PC-9 (cell line): ENCODE data around the gene CAPN11. TPM values are rescaled to one million over a fixed set of nuclear protein-coding genes. Genes with fewer than 3 reads are reported as not detected.

Experiments
- BruUV-seq: library from RNA; stranded (reverse); fragments of 400-500 nt; replicated peaks from 2 replicates; lab custom pipeline; 2021; lab: Mats Ljungman, UMichigan
- CTCF ChIA-PET: fragments of 300-600 bp; sonication (Branson Sonifier 250); formaldehyde crosslinking; loops from one replicate; lab custom pipeline; 2022; ENCODE audit warnings: antibody characterized with exemption; lab: Charles Lee
- POLR2A ChIA-PET: fragments of 300-600 bp; sonication (Branson Sonifier 250); formaldehyde crosslinking; loops from one replicate; lab custom pipeline; 2022; ENCODE audit warnings: antibody characterized with exemption; ENCODE audit not compliant: unreplicated experiment; lab: Charles Lee
- DNase-seq, 2 experiments: peaks; one replicate each; pipeline versions ENCODE4 v3.0.0 to v3.0.0-alpha.2; 2015 to 2022; ENCODE audit warnings: mixed read lengths in 1 of 2
- H2AFZ ChIP-seq: fragments of 200-600 bp; sonication (generic); 2 replicates; pipeline ENCODE4 v1.8.1; 2017; ENCODE audit warnings: antibody characterized with exemption
- H3F3A ChIP-seq: fragments of 200-600 bp; sonication (generic); 2 replicates; pipeline ENCODE4 v1.8.1; 2017; ENCODE audit warnings: antibody characterized with exemption, mild to moderate bottlenecking, low read depth; ENCODE audit not compliant: insufficient read depth
- H3K27ac ChIP-seq: fragments of 200-600 bp; sonication (generic); 2 replicates; pipeline ENCODE4 v1.6.1; 2016; ENCODE audit warnings: mixed run types
- H3K27me3 ChIP-seq: fragments of 200-600 bp; sonication (generic); 2 replicates; pipeline ENCODE4 v1.6.1; 2016; ENCODE audit warnings: low read depth, mixed run types; ENCODE audit not compliant: insufficient read depth
- H3K36me3 ChIP-seq: fragments of 200-600 bp; sonication (generic); 2 replicates; pipeline ENCODE4 v1.6.1; 2016; ENCODE audit warnings: low read depth, mixed run types
- H3K4me1 ChIP-seq: fragments of 200-600 bp; sonication (generic); replicated peaks from 2 replicates; pipeline ENCODE4 v1.6.1; 2016; ENCODE audit warnings: mixed run types; ENCODE audit not compliant: insufficient read depth
- H3K4me2 ChIP-seq: fragments of 200-600 bp; sonication (generic); 2 replicates; pipeline ENCODE4 v1.6.1; 2017; ENCODE audit warnings: mixed run types
- H3K4me3 ChIP-seq: fragments of 200-600 bp; sonication (generic); 2 replicates; pipeline ENCODE4 v1.6.1; 2016; ENCODE audit warnings: mixed run types
- H3K79me2 ChIP-seq: fragments of 200-600 bp; sonication (generic); 2 replicates; pipeline ENCODE4 v1.6.1; 2017; ENCODE audit warnings: low read depth, mixed run types
- H3K9me2 ChIP-seq: fragments of 200-600 bp; sonication (generic); 2 replicates; pipeline ENCODE4 v1.8.1; 2017; ENCODE audit warnings: mild to moderate bottlenecking; ENCODE audit not compliant: insufficient read depth
- H3K9me3 ChIP-seq: fragments of 200-600 bp; sonication (generic); 2 replicates; pipeline ENCODE4 v1.8.1; 2016; ENCODE audit warnings: low read depth; ENCODE audit not compliant: insufficient read depth
- H4K20me1 ChIP-seq: fragments of 200-600 bp; sonication (generic); 2 replicates; pipeline ENCODE4 v1.8.1; 2017; ENCODE audit not compliant: insufficient read depth
- EZH2 ChIP-seq: fragments of 200-600 bp; sonication (generic); IDR thresholded peaks from 2 replicates; pipeline ENCODE4 v1.8.0; 2017; ENCODE audit warnings: antibody characterized with exemption, low read depth
- intact Hi-C: fragments of 100-400 bp; cut with micrococcal nuclease; formaldehyde crosslinking; loops from one replicate; pipeline ENCODE4 v1.10.0; 2022; ENCODE audit not compliant: unreplicated experiment
- total RNA-seq: library from RNA; stranded (reverse); gene quantifications from 2 replicates; pipeline ENCODE4 v1.2.3, GENCODE V29; 2021
- TF ChIP-seq, protein P1 (sequence below): fragments of 200-600 bp; sonication (generic); conservative IDR thresholded peaks from 2 replicates; pipeline ENCODE4 v1.6.1; 2017; ENCODE audit warnings: mixed run types, antibody characterized with exemption, mild to moderate bottlenecking, moderate library complexity

The CAPN11 gene
- total RNA-seq, 1 experiment from 2014 or later: not detected

DNA sequence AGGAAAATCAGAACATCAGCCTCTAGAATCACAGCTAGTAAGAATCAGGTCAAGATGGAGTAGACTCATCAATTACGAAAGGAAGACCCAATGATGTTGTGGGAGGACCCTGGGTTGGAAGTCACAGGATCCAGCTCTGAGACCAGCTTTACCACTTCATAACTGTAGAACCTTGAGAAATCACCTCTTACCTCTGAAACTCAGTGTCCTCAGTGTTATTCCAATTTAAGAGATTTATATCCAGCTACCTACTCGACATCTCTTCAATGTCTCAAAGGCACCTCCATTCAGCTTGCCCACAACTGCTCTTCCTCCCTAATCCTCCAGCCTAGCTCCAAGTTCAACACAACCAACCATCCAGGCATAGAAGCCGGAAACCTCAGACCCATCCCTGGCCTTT lies 47.7 kb upstream of the CAPN11 start:
- H4K20me1 ChIP-seq: peaks cover 25% of the 10 kb centered on the region; the same call in 1 of the 2 replicates

DNA sequence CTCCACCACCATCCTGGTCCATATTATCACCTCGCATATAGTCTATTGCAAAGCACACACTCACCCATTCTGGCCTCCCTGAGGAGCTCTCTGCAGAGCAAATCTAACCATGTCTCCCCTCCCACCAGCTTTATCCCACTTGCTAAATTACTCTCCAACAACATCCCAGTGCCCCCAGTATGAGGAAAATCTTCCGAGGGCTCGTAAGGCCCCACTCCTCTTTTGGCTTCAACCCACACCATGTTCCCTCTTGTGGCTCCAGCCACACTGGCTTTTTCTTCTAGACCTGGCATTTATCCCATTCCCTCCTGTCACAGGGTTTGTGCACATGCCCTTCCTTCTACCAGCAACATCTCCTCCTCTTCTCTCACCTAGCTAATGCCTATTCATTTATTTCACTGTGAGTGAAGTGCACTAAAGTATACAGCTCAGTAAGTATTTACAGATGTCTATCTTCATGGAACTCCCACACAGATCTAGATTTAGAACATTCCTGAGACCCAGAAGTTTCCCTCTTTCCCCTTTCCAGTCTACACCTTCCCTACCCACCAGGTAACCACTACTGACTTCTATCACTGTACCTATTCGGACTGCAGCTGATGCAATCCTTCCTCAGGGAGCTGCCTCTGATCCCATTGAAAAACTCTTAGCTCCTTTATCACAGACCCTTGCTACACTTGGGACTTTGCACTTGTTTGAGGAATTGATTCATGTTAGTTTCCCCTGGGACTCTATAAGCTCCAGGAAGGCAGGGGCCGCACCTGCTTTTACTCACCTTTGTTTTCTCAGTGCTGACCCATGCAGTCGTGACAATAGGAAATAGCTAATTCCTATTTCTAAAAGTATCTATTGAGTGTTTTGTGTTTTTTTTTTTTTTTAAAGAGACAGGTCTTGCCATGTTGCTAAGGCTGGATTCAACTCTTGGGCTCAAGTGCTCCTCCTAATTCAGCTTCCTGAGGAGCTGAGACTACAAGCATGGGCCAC lies 46.9 kb upstream of the CAPN11 start:
- no peaks in the 10 kb centered on the region for H3K27me3 ChIP-seq
- peaks cover 18% of the 10 kb centered on the region for H3K79me2 ChIP-seq
- H2AFZ ChIP-seq: no peak overlapping the region
- no peaks in the 10 kb centered on the region for H3K9me3 ChIP-seq
- peaks cover 4% of the 10 kb centered on the region; the same call in 1 of the 2 replicates for H3F3A ChIP-seq
- H3K4me1 ChIP-seq: peaks cover 12% of the 10 kb centered on the region; the same call in 1 of the 2 replicates
- no peak for DNase-seq
- no peak overlapping the region for H3K4me3 ChIP-seq
- H3K9me2 ChIP-seq: no peaks in the 10 kb centered on the region
- CTCF ChIA-PET: interaction anchor here (0.6 kb wide), 1 partner anchor 233 kb away, joined by 5 read pairs; no protein-coding TSS in a partner anchor
- H3K27ac ChIP-seq: no peak overlapping the region
- intact Hi-C loops: no loop called here
- BruUV-seq: no TSS peak
- POLR2A ChIA-PET: interaction anchor here (0.6 kb wide), 1 partner anchor 12 kb away, joined by 3 read pairs; no protein-coding TSS in a partner anchor
- no peak overlapping the region for H3K4me2 ChIP-seq
- TF ChIP-seq EZH2: no peak
- TF ChIP-seq, protein P1, sequence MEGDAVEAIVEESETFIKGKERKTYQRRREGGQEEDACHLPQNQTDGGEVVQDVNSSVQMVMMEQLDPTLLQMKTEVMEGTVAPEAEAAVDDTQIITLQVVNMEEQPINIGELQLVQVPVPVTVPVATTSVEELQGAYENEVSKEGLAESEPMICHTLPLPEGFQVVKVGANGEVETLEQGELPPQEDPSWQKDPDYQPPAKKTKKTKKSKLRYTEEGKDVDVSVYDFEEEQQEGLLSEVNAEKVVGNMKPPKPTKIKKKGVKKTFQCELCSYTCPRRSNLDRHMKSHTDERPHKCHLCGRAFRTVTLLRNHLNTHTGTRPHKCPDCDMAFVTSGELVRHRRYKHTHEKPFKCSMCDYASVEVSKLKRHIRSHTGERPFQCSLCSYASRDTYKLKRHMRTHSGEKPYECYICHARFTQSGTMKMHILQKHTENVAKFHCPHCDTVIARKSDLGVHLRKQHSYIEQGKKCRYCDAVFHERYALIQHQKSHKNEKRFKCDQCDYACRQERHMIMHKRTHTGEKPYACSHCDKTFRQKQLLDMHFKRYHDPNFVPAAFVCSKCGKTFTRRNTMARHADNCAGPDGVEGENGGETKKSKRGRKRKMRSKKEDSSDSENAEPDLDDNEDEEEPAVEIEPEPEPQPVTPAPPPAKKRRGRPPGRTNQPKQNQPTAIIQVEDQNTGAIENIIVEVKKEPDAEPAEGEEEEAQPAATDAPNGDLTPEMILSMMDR: no peak
- H4K20me1 ChIP-seq: peaks cover 27% of the 10 kb centered on the region; the same call in 1 of the 2 replicates
- H3K36me3 ChIP-seq: peaks cover 31% of the 10 kb centered on the region

More for the DNA sequence above, 47.7 kb upstream of the CAPN11 start:
- no TSS peak for BruUV-seq
- Histone ChIP-seq H3K27ac (no peak overlapping the region), H3K4me1 (peaks cover 4% of the 10 kb centered on the region; the same call in 1 of the 2 replicates), H3K9me2 (no peaks in the 10 kb centered on the region), H3K9me3 (no peaks in the 10 kb centered on the region), H3K4me3 (no peak overlapping the region), H2AFZ (no peak overlapping the region), H3K4me2 (no peak overlapping the region), H3K36me3 (peaks cover 28% of the 10 kb centered on the region), H3K27me3 (no peaks in the 10 kb centered on the region), H3K79me2 (peaks cover 11% of the 10 kb centered on the region), H3F3A (peaks cover 4% of the 10 kb centered on the region; the same call in 1 of the 2 replicates)
- ChIA-PET CTCF (interaction anchor here (0.6 kb wide), 1 partner anchor 234 kb away, joined by 5 read pairs; no protein-coding TSS in a partner anchor), POLR2A (interaction anchor here (0.6 kb wide), 1 partner anchor 12 kb away, joined by 3 read pairs; no protein-coding TSS in a partner anchor)
- intact Hi-C loops: no loop called here
- no peak for TF ChIP-seq EZH2
- TF ChIP-seq, protein P1: no peak
- no peak for DNase-seq

DNA sequence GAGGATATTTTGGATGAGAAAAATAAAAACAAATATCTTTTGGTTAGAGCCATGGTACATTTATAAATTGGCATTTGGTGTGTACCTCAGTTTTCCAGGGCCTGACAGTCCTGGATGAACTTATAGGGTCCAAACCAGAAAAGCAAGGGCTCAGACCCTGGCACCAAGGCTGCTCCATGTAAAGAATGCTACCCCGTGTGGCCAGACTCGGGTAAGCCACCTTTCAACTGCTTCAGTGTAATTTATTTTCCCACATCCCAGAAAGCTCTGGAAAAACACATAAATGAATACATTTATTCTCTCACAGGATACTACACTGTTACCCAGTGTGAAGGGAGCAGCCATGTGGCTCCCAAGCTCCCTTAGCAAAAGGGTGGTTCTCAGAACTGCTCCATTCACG lies 45.2 kb upstream of the CAPN11 start:
- no peaks in the 10 kb centered on the region for H3K27me3 ChIP-seq
- DNase-seq: no peak
- intact Hi-C loops: no loop called here
- no peaks in the 10 kb centered on the region for H3K9me2 ChIP-seq
- CTCF ChIA-PET: no interaction called here
- H3K4me2 ChIP-seq: no peak overlapping the region
- H3F3A ChIP-seq: peaks cover 13% of the 10 kb centered on the region
- H3K36me3 ChIP-seq: peaks cover 33% of the 10 kb centered on the region
- no peak overlapping the region for H3K4me3 ChIP-seq
- peaks cover 29% of the 10 kb centered on the region; the same call in 1 of the 2 replicates for H4K20me1 ChIP-seq
- peaks cover 35% of the 10 kb centered on the region for H3K79me2 ChIP-seq
- TF ChIP-seq, protein P1: peak; percentile 20; the same call in 1 of the 2 replicates
- TF ChIP-seq EZH2: no peak
- H3K9me3 ChIP-seq: no peaks in the 10 kb centered on the region
- H2AFZ ChIP-seq: no peak overlapping the region
- BruUV-seq: no TSS peak
- POLR2A ChIA-PET: no interaction called here
- H3K27ac ChIP-seq: no peak overlapping the region
- peaks cover 29% of the 10 kb centered on the region for H3K4me1 ChIP-seq
